SK-N-SH (cell line): ENCODE measurements around the gene NFAT5. TPM values are rescaled to one million over a fixed set of nuclear protein-coding genes. Genes with fewer than 3 reads are reported as not detected.
"Not testable (repeated sequence)": the region's sequence is repeated elsewhere in the genome, so short reads cannot be mapped to it uniquely, and the experiment has no call there.

ENCODE experiments used
- CTCF ChIA-PET: fragments of 300-600, 350-600 bp; formaldehyde crosslinking; extraction: SDS; loops from one replicate; lab custom pipeline; 2021; lab: Yijun Ruan, JAX
- POLR2A ChIA-PET: fragments of 350-600 bp; sonication (Branson Sonifier 250); formaldehyde crosslinking; extraction: SDS; loops from one replicate; lab custom pipeline; 2020; ENCODE audit warnings: antibody characterized with exemption, inconsistent platforms; lab: Yijun Ruan, JAX
- DNase-seq: peaks from one replicate; pipeline ENCODE4 v3.0.0; 2012
- H2AFZ ChIP-seq: fragments of 200-600 bp; sonication (generic); 2 replicates; pipeline ENCODE4 v1.8.1; 2016; ENCODE audit warnings: antibody characterized with exemption, mild to moderate bottlenecking, low read depth
- H3F3A ChIP-seq: fragments of 200-600 bp; sonication (generic); replicated peaks from 2 replicates; pipeline ENCODE3; 2016; ENCODE audit warnings: antibody characterized with exemption, mild to moderate bottlenecking; ENCODE audit not compliant: insufficient read depth
- H3K27ac ChIP-seq, 2 experiments: fragments of 200-500 bp in 1 of 2; fragments of 200-600 bp in 1 of 2; sonication (Bioruptor generic) in 1 of 2; sonication (generic), shearing (Covaris generic) in 1 of 2; 2 replicates each; pipeline versions ENCODE4 v1.5.1 to v1.6.1; 2014 to 2016; ENCODE audit warnings: low read depth in 2 of 2, inconsistent platforms in 1 of 2, low read length in 1 of 2, mild to moderate bottlenecking in 1 of 2, mixed read lengths in 1 of 2
- H3K27me3 ChIP-seq: fragments of 200-600 bp; sonication (generic), shearing (Covaris generic); 2 replicates; pipeline ENCODE4 v1.6.1; 2016; ENCODE audit warnings: mixed run types; ENCODE audit not compliant: insufficient read depth
- H3K36me3 ChIP-seq, 2 experiments: fragments of 200-500 bp in 1 of 2; fragments of 200-600 bp in 1 of 2; sonication (Bioruptor generic) in 1 of 2; sonication (generic) in 1 of 2; replicated peaks in 1 of 2; 2 replicates each; pipeline versions ENCODE3 to v1.5.1; 2014 to 2016; ENCODE audit warnings: low read length in 1 of 2, mild to moderate bottlenecking in 1 of 2; ENCODE audit not compliant: insufficient read depth in 2 of 2, control insufficient read depth in 1 of 2
- H3K4me1 ChIP-seq, 2 experiments: fragments of 200-500 bp in 1 of 2; fragments of 200-600 bp in 1 of 2; sonication (Bioruptor generic) in 1 of 2; sonication (generic), shearing (Covaris generic) in 1 of 2; 2 replicates each; pipeline versions ENCODE4 v1.5.1 to v1.6.1; 2014 to 2016; ENCODE audit warnings: low read depth in 1 of 2, low read length in 1 of 2, mixed run types in 1 of 2; ENCODE audit not compliant: insufficient read depth in 2 of 2, control insufficient read depth in 1 of 2
- H3K4me2 ChIP-seq: fragments of 200-600 bp; sonication (generic), shearing (Covaris generic); 2 replicates; pipeline ENCODE4 v1.6.1; 2017; ENCODE audit warnings: mixed run types
- H3K4me3 ChIP-seq, 2 experiments: fragments of 200-500 bp in 1 of 2; fragments of 200-600 bp in 1 of 2; sonication (Bioruptor generic) in 1 of 2; sonication (generic), shearing (Covaris generic) in 1 of 2; 2 replicates each; pipeline versions ENCODE4 v1.5.1 to v1.8.1; 2014 to 2016; ENCODE audit warnings: low read depth in 2 of 2, inconsistent platforms in 1 of 2, low read length in 1 of 2, mild to moderate bottlenecking in 1 of 2, mixed read lengths in 1 of 2, moderate library complexity in 1 of 2
- H3K79me2 ChIP-seq: fragments of 200-600 bp; sonication (generic); 2 replicates; pipeline ENCODE4 v1.8.1; 2017; ENCODE audit warnings: mild to moderate bottlenecking; ENCODE audit not compliant: insufficient read depth
- H3K9ac ChIP-seq: fragments of 200-600 bp; sonication (generic); 2 replicates; pipeline ENCODE4 v1.6.1; 2017; ENCODE audit warnings: mixed run types
- H3K9me2 ChIP-seq: fragments of 200-600 bp; sonication (generic); 2 replicates; pipeline ENCODE4 v1.6.1; 2017; ENCODE audit warnings: mixed run types
- H3K9me3 ChIP-seq: fragments of 200-600 bp; sonication (generic); 2 replicates; pipeline ENCODE4 v1.6.1; 2017; ENCODE audit warnings: mixed run types, mild to moderate bottlenecking, moderate library complexity
- H4K20me1 ChIP-seq: fragments of 200-600 bp; sonication (generic); 2 replicates; pipeline ENCODE4 v1.6.1; 2017; ENCODE audit warnings: mild to moderate bottlenecking, mixed run types; ENCODE audit not compliant: insufficient read depth
- CHD2 ChIP-seq: fragments of 150-350 bp; IDR thresholded peaks from 2 replicates; pipeline ENCODE4 v1.6.1; 2018; ENCODE audit warnings: low read length; ENCODE audit not compliant: partially characterized antibody
- EP300 ChIP-seq, 2 experiments: IDR thresholded peaks; 2 replicates each; pipeline versions ENCODE4 v1.4.0 to v1.6.1; 2012; ENCODE audit warnings: borderline replicate concordance in 1 of 2, low read depth in 1 of 2, low read length in 1 of 2
- GABPA ChIP-seq: IDR thresholded peaks from 2 replicates; pipeline ENCODE4 v1.4.0; 2012; ENCODE audit warnings: low read depth, mild to moderate bottlenecking
- JUND ChIP-seq: IDR thresholded peaks from 2 replicates; pipeline ENCODE4 v1.4.0; 2012
- NFIC ChIP-seq: IDR thresholded peaks from 2 replicates; pipeline ENCODE4 v1.4.0; 2012; ENCODE audit warnings: borderline replicate concordance
- RCOR1 ChIP-seq: fragments of 150-350 bp; IDR thresholded peaks from 2 replicates; pipeline ENCODE4 v1.6.1; 2017; ENCODE audit warnings: antibody characterized with exemption, low read length
- SMC3 ChIP-seq: IDR thresholded peaks from 2 replicates; pipeline ENCODE4 v1.6.1; 2012; ENCODE audit warnings: low read depth, low read length, improper control_type of control experiment
- WGBS: methylation state at CpG from one replicate; pipeline ENCODE4 v1.1.6; 2017; ENCODE audit warnings: low lambda C conversion rate; 5-methylcytosine and 5-hydroxymethylcytosine counted together
- polyA plus RNA-seq, 3 experiments: library from polyadenylated mRNA; depleted of rRNA; stranded (reverse); fragments of >200 nt; gene quantifications; 2 replicates each; pipeline ENCODE4 v1.2.3, GENCODE V29; 2012
- TF ChIP-seq, protein P1 (sequence below): IDR thresholded peaks from 2 replicates; pipeline ENCODE4 v1.4.0; 2012; ENCODE audit warnings: low read depth, borderline replicate concordance

NFAT5 gene
- polyA plus RNA-seq, 1 of the 3 experiments (the other 2 are of a cell fraction) = 7.2 TPM

DNA sequence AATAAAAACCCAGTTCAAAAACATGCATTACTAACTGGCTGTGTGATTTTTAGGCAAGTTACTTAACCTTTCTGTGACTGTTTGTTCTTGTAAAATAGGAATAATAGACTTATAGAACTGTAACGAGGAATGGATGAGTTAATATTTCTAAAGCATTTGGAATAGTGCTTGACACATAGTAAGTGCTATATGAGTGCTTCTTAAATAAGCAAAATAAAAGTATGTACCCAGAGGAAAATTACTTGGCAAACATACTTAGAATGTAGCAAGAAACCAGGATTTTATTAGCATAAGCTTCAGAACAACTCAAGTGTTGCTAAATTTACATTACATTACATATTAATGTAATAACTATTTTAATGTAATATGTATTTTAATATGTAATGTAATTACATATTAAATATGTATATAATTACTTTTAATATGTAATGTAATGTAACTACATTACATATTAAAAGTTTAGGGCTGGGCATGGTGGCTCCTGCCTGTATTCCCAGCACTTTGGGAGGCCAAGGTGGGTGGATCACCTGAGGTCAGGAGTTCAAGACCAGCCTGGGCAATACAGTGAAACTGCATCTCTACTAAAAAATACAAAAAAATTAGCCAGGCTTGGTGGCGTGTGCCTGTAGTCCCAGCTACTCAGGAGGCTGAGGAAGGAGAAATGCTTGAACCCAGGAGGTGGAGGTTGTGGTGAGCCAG, 14.2 kb downstream of the NFAT5 start:
- Histone ChIP-seq H3K4me2 (no peak overlapping the region), H2AFZ (no peak overlapping the region), H3K27me3 (no peaks in the 10 kb centered on the region), H3K9me3 (no peaks in the 10 kb centered on the region), H3K4me3 (no peak overlapping the region), H3F3A (peaks cover 23% of the 10 kb centered on the region), H4K20me1 (peaks cover 88% of the 10 kb centered on the region), H3K4me1 (no peaks in the 10 kb centered on the region), H3K36me3 (peaks cover 5 to 56% of the 10 kb centered on the region in 2 experiments), H3K9me2 (no peaks in the 10 kb centered on the region), H3K79me2 (peaks cover 100% of the 10 kb centered on the region), H3K9ac (no peak overlapping the region), H3K27ac (no peak overlapping the region)
- no peak for TF ChIP-seq NFIC
- POLR2A ChIA-PET = no interaction called here
- DNase-seq = no peak
- CTCF ChIA-PET = interaction anchor here (1.0 kb wide), 1 partner anchor 37 kb away, joined by 3 read pairs; no protein-coding TSS in a partner anchor
- WGBS = 92% methylated on average over 2 of the region's 2 CpGs

DNA sequence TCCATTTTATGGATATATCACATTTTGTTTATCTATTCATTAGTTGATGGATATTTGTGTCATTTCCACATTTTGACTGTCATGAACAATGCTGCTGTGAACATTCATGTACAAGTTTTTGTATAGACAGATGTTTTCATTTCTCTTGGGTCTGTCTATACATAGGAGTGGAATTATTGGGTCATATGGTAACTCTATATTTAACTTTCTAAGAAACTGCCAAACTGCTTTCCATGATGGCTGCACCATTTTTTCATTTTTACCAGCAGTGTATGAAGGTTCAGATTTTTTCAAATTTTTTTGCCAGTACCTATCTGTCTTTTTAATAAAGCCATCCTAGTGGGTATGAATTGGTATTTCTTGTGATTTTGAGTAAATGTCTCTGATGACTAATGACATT, 15.5 kb downstream of the NFAT5 start:
- Histone ChIP-seq H2AFZ (no peak overlapping the region), H3K79me2 (peaks cover 100% of the 10 kb centered on the region), H3K4me3 (no peak overlapping the region), H3K9me2 (no peaks in the 10 kb centered on the region), H3K36me3 (peaks cover 5 to 59% of the 10 kb centered on the region in 2 experiments), H3K4me2 (no peak overlapping the region), H3K4me1 (no peaks in the 10 kb centered on the region), H3F3A (peaks cover 15% of the 10 kb centered on the region), H3K27ac (no peak overlapping the region), H3K9me3 (no peaks in the 10 kb centered on the region), H3K27me3 (no peaks in the 10 kb centered on the region), H3K9ac (no peak overlapping the region), H4K20me1 (peaks cover 90% of the 10 kb centered on the region)
- TF ChIP-seq SMC3 = no peak
- no peak for TF ChIP-seq CHD2
- no peak for TF ChIP-seq GABPA
- TF ChIP-seq, protein P1, sequence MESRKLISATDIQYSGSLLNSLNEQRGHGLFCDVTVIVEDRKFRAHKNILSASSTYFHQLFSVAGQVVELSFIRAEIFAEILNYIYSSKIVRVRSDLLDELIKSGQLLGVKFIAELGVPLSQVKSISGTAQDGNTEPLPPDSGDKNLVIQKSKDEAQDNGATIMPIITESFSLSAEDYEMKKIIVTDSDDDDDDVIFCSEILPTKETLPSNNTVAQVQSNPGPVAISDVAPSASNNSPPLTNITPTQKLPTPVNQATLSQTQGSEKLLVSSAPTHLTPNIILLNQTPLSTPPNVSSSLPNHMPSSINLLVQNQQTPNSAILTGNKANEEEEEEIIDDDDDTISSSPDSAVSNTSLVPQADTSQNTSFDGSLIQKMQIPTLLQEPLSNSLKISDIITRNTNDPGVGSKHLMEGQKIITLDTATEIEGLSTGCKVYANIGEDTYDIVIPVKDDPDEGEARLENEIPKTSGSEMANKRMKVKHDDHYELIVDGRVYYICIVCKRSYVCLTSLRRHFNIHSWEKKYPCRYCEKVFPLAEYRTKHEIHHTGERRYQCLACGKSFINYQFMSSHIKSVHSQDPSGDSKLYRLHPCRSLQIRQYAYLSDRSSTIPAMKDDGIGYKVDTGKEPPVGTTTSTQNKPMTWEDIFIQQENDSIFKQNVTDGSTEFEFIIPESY = no peak
- no peak for TF ChIP-seq JUND
- no peak for TF ChIP-seq EP300 (IDR thresholded peaks at IDR 0.05; ENCODE audit: borderline replicate concordance in 1 of 2, low read depth in 1 of 2, low read length in 1 of 2)
- no peak for TF ChIP-seq RCOR1
- CTCF ChIA-PET = interaction anchor here (1.0 kb wide), 1 partner anchor 183 kb away, joined by 3 read pairs; no protein-coding TSS in a partner anchor
- no peak for DNase-seq
- POLR2A ChIA-PET = no interaction called here

DNA sequence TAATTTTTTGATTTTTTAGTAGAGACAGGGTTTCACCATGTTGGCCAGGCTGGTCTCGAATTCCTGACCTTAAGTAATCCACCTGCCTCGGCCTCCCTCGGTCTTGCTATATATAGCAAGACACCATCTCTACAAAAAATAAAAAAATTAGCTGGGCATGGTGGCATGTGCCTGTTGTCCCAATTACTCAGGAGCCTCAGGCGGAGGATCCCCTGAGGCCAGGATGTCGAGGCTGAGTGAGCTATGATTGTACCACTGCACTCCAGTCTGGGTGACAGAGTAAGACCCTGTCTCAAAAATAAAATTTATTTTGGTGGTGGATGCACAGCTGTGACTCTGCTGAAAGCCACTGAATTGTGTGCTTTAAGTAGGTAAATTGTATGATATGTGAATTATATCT, 18.7 kb downstream of the NFAT5 start:
- H3K9ac ChIP-seq, H3K9me3 ChIP-seq, DNase-seq, H3K4me3 ChIP-seq, H2AFZ ChIP-seq, H3K4me2 ChIP-seq, H3K9me2 ChIP-seq, H3K27ac ChIP-seq, POLR2A ChIA-PET, H3K4me1 ChIP-seq, H3K27me3 ChIP-seq, CTCF ChIA-PET: not testable (repeated sequence)
- H3F3A ChIP-seq = peaks cover 14% of the 10 kb centered on the region
- H4K20me1 ChIP-seq = peaks cover 90% of the 10 kb centered on the region
- peaks cover 3 to 60% of the 10 kb centered on the region in 2 experiments for H3K36me3 ChIP-seq
- peaks cover 100% of the 10 kb centered on the region for H3K79me2 ChIP-seq
- WGBS = 93% methylated on average over 5 of the region's 5 CpGs
